Activated T-cell treated with anti-CD3 and anti-CD28 coated beads for 1 hour (primary cell): ENCODE measurements around the gene LIME1.

Experiments
- DNase-seq: peaks from one replicate; pipeline ENCODE4 v3.0.0-alpha.2; 2020; ENCODE audit warnings: low read depth

Gene LIME1, protein sequence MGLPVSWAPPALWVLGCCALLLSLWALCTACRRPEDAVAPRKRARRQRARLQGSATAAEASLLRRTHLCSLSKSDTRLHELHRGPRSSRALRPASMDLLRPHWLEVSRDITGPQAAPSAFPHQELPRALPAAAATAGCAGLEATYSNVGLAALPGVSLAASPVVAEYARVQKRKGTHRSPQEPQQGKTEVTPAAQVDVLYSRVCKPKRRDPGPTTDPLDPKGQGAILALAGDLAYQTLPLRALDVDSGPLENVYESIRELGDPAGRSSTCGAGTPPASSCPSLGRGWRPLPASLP

DNA sequence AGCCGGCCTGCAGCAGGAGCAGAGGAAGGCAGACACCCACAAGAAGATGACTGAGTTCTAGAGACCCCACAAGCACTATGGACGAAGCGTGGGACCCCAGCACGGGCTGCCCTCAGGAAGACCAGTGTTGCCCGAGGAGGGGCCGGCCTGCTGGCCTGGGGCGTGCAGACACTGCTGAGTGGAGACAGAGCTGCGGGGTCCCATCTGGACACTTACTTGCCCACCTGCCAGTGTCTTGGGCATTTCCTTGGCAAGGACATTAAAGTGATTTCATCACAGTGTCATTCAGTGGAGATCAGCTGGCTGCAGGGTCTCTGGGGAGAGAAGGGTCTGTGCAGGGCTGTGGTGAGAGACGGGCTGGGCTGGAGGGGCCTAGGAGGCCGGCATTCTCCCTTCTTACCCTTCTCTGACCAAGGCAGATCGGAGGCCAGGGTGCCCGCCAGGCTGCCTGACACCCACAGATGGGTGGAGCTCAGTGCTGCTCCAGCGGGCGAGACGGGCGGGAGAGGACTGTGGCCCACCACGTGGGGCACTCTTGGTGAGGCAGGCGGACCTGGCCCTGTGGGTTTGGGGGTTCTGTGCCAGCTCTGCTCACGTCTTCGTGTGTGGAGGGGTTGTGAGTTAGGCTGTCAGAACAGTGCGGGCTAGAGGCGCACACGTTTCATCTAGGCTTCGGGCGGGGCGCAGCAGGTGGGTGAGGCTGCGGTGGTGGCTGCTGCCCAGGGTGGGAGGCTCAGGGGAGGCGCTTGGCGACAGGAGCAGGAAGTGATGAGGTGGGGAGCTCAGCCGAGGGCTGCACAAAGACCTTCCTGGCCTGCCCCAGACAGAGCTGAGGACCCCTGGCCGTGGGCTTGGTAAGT is at the start of gene LIME1:
Gene LIME1 (plus strand): TSS at position 806 of the 860 bp plus-strand sequence. CDS start 886 bp downstream, outside the sequence.
- peak; percentile 60 for DNase-seq

GRCh38 chr20:63687419-63688178 is 48.9 kb upstream of the LIME1 start:
- no peak for DNase-seq

DNA sequence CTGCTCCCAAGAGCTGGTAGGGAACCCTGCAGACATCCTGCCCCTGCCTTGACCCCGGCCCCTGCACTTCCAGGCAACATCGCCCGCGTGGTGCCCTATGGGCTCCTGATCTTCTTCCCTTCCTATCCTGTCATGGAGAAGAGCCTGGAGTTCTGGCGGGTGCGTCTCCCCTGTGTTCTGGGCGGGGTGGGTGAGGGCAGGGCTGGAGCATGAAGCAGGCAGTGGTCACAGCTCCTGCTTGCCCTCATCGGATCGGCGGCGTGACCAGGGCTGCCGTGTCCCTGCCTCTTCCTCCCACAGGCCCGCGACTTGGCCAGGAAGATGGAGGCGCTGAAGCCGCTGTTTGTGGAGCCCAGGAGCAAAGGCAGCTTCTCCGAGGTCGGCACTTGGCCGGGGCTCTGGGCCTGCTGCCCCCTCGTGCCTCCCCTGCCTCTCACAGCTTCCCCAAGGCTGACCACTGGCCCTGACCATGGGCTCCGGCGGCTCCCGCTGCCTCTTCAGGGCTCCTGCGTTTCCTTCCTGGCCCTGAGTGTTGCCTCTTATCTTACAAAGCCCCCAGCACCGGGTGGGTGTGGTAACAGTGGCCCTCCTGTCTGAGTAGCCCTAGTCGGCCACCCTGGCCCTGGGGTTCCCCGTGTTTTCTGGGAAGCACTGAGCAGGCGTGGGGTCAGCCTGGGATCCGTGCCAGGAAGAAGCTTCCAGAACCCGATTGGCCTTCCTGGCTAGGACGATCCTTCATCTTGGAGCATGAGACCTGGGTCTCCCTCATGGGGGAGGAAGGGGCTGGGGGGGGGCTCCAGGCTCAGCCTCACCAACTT is 48.0 kb upstream of the LIME1 start:
- DNase-seq, result no peak

- DNase-seq, result no peak
These were observed 47.1 kb upstream of the LIME1 start for GRCh38 chr20:63689046-63690002.

DNA sequence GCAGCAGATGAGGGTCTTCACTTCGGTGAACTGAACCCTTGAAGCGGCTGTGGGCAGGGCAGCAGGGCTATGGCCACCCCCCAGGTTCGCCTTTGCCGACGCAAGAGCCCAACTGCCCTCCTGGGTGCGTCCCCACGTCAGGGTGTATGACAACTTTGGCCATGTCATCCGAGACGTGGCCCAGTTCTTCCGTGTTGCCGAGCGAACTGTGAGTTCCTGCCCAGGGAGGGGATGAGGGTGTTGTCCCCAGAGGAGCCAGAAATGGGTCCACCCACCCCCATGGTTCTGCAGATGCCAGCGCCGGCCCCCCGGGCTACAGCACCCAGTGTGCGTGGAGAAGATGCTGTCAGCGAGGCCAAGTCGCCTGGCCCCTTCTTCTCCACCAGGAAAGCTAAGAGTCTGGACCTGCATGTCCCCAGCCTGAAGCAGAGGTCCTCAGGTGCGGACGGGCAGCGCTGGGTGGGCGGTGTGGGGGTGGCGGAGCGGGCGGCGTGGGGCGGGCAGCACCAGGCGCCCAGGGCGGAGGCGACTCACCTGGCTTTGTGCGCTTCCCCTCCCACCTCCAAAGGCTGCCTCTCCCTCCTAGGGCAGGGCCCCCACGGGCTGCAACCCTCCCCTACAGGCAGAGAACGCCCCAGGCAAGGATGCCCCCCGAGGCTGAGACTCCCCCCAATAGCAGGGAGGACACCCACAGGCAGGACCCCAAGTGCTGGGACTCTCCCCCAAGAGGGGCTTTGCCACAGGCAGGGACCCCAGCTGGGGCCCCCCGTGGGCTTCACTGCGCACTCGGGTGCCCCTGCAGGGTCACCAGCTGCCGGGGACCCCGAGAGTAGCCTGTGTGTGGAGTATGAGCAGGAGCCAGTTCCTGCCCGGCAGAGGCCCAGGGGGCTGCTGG is 46.2 kb upstream of the LIME1 start:
- no peak for DNase-seq

DNA sequence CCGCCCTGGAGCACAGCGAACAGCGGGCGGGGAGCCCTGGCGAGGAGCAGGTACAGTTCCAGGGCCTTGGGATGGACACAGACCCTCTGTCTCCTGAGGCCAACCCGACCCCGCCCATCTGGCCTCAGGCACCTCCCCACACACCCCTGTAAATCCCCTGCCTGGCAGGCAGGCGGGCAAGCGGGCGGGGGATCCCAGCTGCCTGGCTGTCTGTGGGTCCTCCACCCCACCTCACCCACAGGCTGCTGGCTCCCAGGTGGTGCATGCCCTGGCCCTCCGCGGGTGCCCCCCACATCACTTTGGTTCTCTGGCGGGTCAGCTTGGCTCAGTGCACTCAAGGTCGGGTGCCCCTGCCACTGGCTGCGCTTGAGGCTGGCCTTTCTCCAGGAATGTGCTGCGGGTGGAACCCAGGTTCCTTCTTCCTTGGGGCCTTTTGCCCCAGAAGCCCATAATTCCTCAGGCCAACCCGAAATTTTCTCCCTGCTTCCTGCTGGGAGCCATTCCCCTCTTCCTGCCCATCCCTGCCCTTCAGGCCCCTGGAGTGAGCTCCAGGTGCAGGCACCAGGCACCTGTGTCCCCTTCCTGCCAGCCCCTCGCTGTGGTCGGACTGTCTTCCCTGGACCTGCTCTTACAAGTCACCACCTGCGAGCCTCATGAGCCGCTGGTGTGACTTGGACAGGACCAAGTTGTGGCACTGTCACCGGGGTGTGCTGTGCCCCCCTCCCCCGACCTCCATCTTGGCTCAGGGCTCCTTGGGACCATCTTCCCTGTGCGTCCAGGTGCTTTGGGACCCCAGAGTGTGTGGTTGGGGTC is 45.4 kb upstream of the LIME1 start:
- DNase-seq, result no peak

- DNase-seq, result no peak
These were observed 44.6 kb upstream of the LIME1 start for GRCh38 chr20:63691711-63692435.

GRCh38 chr20:63692436-63693082 is 43.9 kb upstream of the LIME1 start:
- no peak for DNase-seq

GRCh38 chr20:63693083-63693732 is 43.3 kb upstream of the LIME1 start:
- DNase-seq, result no peak

DNA sequence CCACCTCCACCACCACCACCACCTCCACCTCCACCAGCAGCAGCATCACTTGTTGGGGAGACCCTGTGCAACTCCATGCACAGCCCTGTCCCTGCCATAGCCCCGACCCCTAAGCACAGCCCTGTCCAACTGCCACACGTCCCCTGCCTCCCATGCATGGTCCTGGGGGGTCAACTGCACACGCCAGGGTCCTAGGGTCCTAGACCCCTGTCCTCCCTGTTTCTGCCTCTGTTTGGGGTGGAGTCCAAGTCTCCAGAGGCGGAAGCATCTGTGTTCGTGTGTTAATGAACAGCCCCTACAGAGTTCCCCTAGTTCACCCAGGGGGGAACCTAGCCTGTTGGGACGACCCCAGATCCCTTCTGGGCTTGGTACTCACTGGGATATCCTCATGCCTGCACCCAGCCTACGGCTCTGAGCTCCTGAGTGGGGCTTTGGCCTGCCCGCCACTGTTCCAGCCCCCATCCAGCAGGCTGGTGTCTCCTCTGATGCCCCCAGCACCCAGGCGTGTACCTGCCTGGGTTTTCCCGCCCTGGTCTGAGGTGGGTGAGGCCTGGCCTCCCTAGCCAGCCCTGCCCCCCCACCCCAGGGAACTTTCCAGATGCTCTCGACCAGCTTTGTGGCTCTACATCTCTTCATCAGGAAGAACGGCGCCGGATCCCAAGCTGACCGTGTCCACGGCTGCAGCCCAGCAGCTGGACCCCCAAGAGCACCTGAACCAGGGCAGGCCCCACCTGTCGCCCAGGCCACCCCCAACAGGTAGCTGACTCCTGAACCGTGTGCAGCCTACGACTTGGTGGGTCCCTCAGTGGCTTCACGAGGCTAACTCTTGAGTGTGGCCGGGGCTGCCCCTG is 42.5 kb upstream of the LIME1 start:
- DNase-seq, result no peak

DNA sequence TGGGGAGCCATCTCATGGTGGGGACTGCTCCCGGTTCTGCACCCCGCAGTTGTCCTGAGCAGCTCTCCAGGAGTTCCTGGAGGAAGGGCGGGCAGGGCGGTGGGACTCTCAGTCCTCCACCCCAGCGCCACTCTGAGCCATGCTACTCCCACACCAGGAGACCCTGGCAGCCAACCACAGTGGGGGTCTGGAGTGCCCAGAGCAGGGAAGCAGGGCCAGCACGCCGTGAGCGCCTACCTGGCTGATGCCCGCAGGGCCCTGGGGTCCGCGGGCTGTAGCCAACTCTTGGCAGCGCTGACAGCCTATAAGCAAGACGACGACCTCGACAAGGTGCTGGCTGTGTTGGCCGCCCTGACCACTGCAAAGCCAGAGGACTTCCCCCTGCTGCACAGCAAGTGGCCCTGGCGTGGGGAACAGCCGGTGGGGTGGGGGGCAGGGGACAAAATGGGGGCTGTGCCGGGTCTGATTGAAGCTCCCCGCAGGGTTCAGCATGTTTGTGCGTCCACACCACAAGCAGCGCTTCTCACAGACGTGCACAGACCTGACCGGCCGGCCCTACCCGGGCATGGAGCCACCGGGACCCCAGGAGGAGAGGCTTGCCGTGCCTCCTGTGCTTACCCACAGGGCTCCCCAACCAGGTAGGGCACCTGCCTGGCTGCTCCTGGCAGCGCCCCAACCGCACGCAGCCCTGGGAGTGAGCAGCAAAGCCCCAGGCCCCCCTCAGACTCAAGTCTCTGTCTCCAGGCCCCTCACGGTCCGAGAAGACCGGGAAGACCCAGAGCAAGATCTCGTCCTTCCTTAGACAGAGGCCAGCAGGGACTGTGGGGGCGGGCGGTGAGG is 41.7 kb upstream of the LIME1 start:
- DNase-seq, result no peak

GRCh38 chr20:63695424-63696305 is 40.8 kb upstream of the LIME1 start:
- no peak for DNase-seq

- no peak for DNase-seq
These were observed 40.2 kb upstream of the LIME1 start for GRCh38 chr20:63696306-63696627.
